GM23338 (cell line): Measurements from ENCODE around the gene KCNH4.
"Not testable (repeated sequence)": the region's sequence is repeated elsewhere in the genome, so short reads cannot be mapped to it uniquely, and the experiment has no call there.

Experiments
- EZH2 ChIP-seq: fragments of 200-600 bp; sonication (generic); IDR thresholded peaks from one replicate; pipeline ENCODE4 v1.8.0; 2017; ENCODE audit warnings: antibody characterized with exemption, mild to moderate bottlenecking, low read depth; ENCODE audit not compliant: unreplicated experiment
- JUNB ChIP-seq: IDR thresholded peaks from one replicate; pipeline ENCODE4 v1.6.1; 2016; ENCODE audit warnings: antibody characterized with exemption; ENCODE audit not compliant: unreplicated experiment
- POLR2AphosphoS5 ChIP-seq: IDR thresholded peaks from 2 replicates; pipeline ENCODE4 v1.6.1; 2016; ENCODE audit warnings: antibody characterized with exemption, low read depth
- TF ChIP-seq, protein P1 (sequence below), 2 experiments: fragments of 200-600 bp in 1 of 2; sonication (generic) in 1 of 2; conservative IDR thresholded peaks; 2 replicates each; pipeline versions ENCODE4 v1.5.1 to v1.6.1; 2016 to 2017; ENCODE audit warnings: antibody characterized with exemption in 2 of 2, low read depth in 2 of 2, mild to moderate bottlenecking in 2 of 2, moderate library complexity in 1 of 2

DNA sequence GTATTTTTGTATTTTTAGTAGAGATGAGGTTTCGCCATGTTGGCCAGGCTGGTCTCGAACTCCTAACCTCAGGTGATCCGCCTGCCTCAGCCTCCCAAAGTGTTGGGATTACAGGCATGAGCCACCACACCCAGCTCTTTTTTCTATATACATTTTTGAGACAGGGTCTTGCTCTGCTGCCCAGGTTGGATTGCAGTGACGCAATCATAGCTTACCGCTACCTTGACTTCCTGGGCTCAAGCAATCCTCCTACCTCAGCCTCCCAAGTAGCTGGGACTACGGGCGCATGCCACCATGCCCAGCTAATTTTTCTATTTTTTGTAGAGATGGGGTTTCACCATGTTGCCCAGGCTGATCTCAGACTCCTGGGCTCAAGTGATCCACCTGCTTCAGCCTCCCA, 40.3 kb downstream of the KCNH4 start:
- TF ChIP-seq, protein P1, sequence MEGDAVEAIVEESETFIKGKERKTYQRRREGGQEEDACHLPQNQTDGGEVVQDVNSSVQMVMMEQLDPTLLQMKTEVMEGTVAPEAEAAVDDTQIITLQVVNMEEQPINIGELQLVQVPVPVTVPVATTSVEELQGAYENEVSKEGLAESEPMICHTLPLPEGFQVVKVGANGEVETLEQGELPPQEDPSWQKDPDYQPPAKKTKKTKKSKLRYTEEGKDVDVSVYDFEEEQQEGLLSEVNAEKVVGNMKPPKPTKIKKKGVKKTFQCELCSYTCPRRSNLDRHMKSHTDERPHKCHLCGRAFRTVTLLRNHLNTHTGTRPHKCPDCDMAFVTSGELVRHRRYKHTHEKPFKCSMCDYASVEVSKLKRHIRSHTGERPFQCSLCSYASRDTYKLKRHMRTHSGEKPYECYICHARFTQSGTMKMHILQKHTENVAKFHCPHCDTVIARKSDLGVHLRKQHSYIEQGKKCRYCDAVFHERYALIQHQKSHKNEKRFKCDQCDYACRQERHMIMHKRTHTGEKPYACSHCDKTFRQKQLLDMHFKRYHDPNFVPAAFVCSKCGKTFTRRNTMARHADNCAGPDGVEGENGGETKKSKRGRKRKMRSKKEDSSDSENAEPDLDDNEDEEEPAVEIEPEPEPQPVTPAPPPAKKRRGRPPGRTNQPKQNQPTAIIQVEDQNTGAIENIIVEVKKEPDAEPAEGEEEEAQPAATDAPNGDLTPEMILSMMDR (conservative IDR thresholded peaks at IDR 0.05; ENCODE audit: low read depth in 2 of 2) = not testable (repeated sequence)
- not testable (repeated sequence) for TF ChIP-seq EZH2, POLR2AphosphoS5, JUNB
